Tibial nerve (tissue), 4 donors: ENCODE data around the gene MUC5AC.
"Not testable (repeated sequence)": the region's sequence is repeated elsewhere in the genome, so short reads cannot be mapped to it uniquely, and the experiment has no call there.

ENCODE experiments used
- EP300 ChIP-seq, 2 donors: sonication (generic); formaldehyde crosslinking; IDR thresholded peaks; one replicate each; pipeline ENCODE4 v1.6.1; 2017; ENCODE audit warnings: antibody characterized with exemption in 2 of 2, mild to moderate bottlenecking in 1 of 2
- POLR2A ChIP-seq, 2 donors: fragments of 450-650 bp; IDR thresholded peaks; one replicate each; pipeline ENCODE4 v1.6.1; 2017; ENCODE audit warnings: antibody characterized with exemption in 2 of 2, mild to moderate bottlenecking in 2 of 2, moderate library complexity in 2 of 2
- TF ChIP-seq, protein P1 (sequence below), 5 experiments: fragments of 200-600 bp in 3 of 5; fragments of 450-650 bp in 2 of 5; sonication (generic) in 3 of 5; IDR thresholded peaks; one replicate each; pipeline ENCODE4 v1.5.1; 2016 to 2019; ENCODE audit warnings: antibody characterized with exemption in 5 of 5, mild to moderate bottlenecking in 3 of 5, moderate library complexity in 2 of 5

DNA sequence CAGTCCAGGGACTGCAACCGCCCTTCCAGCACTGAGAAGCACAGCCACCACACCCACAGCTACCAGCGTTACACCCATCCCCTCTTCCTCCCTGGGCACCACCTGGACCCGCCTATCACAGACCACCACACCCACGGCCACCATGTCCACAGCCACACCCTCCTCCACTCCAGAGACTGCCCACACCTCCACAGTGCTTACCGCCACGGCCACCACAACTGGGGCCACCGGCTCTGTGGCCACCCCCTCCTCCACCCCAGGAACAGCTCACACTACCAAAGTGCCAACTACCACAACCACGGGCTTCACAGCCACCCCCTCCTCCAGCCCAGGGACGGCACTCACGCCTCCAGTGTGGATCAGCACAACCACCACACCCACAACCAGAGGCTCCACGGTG, 85.0 kb downstream of the MUC5AC start:
- not testable (repeated sequence) for TF ChIP-seq EP300, POLR2A (IDR thresholded peaks at IDR 0.05)
- TF ChIP-seq, protein P1, sequence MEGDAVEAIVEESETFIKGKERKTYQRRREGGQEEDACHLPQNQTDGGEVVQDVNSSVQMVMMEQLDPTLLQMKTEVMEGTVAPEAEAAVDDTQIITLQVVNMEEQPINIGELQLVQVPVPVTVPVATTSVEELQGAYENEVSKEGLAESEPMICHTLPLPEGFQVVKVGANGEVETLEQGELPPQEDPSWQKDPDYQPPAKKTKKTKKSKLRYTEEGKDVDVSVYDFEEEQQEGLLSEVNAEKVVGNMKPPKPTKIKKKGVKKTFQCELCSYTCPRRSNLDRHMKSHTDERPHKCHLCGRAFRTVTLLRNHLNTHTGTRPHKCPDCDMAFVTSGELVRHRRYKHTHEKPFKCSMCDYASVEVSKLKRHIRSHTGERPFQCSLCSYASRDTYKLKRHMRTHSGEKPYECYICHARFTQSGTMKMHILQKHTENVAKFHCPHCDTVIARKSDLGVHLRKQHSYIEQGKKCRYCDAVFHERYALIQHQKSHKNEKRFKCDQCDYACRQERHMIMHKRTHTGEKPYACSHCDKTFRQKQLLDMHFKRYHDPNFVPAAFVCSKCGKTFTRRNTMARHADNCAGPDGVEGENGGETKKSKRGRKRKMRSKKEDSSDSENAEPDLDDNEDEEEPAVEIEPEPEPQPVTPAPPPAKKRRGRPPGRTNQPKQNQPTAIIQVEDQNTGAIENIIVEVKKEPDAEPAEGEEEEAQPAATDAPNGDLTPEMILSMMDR (IDR thresholded peaks at IDR 0.05): not testable (repeated sequence)
